GM12891 (cell line): ENCODE results near the gene GPLD1.

Experiments used
- POLR2A ChIP-seq: IDR thresholded peaks from 2 replicates; pipeline ENCODE4 v1.6.1; 2011; ENCODE audit warnings: low read depth, low read length, control low read depth
- POLR2AphosphoS5 ChIP-seq: IDR thresholded peaks from 2 replicates; pipeline ENCODE4 v1.6.1; 2011; ENCODE audit warnings: low read depth, low read length, control low read depth
- SPI1 ChIP-seq: IDR thresholded peaks from 2 replicates; pipeline ENCODE4 v1.6.1; 2011; ENCODE audit warnings: low read depth, low read length, control low read depth
- TAF1 ChIP-seq: IDR thresholded peaks from 2 replicates; pipeline ENCODE4 v1.6.1; 2011; ENCODE audit warnings: low read depth, low read length, control low read depth

DNA sequence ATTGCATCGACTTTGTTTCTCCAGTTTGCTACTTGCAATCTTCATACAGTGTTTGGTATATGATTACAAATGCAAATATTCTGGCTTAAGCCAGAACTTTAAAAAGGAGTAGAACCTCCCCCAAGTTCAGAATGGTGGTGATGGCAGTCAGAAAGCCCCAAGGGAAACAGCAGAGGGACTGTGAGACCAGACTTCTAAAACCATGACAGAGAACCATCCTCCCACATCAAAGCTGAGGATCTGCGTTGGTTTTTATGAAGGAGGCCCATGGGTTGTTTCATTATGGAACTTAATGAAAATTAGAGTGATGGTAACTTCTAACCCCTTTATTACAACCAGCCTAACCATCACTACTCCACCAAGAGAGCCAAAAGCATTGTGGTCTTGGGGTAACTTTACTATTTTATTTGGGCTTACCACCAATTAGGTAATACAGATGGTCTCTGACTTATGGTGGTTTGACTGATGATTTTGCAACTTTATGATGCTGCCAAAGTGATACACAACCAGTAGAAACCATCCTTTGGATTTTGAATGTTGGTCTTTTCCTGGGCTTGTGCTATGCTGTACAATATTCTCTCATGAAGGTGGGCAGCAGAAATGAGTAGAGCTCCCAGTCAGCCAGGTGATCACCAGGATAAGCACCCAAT lies 97.5 kb downstream of the GPLD1 start:
- TF ChIP-seq TAF1 (no peak), POLR2A (no peak), POLR2AphosphoS5 (no peak), SPI1 (no peak)
